PFSK-1 (cell line): ENCODE measurements around the gene DLG3.

ENCODE experiments used
- FOXP2 ChIP-seq: optimal IDR thresholded peaks from 2 replicates; pipeline ENCODE3; 2011; ENCODE audit warnings: borderline replicate concordance, control low read depth, inconsistent platforms; ENCODE audit not compliant: insufficient read depth; ENCODE audit errors: extremely low read length, extremely low read depth
- POLR2AphosphoS5 ChIP-seq: IDR thresholded peaks from 2 replicates; pipeline ENCODE4 v1.6.1; 2012; ENCODE audit warnings: low read depth, mild to moderate bottlenecking, control low read depth, low read length, moderate library complexity
- SIN3A ChIP-seq: IDR thresholded peaks from 2 replicates; pipeline ENCODE4 v1.6.1; 2012; ENCODE audit warnings: mild to moderate bottlenecking, low read length, moderate library complexity, borderline replicate concordance; ENCODE audit not compliant: insufficient read depth
- TAF1 ChIP-seq: IDR thresholded peaks from 2 replicates; pipeline ENCODE4 v1.6.1; 2012; ENCODE audit warnings: low read length, control low read depth, borderline replicate concordance; ENCODE audit not compliant: insufficient read depth
- TF ChIP-seq, protein P1 (sequence below), 2 experiments: IDR thresholded peaks; 2 replicates each; pipeline versions ENCODE4 v1.6.1 to v1.8.0; 2011 to 2012; ENCODE audit warnings: low read depth in 2 of 2, low read length in 2 of 2, control low read depth in 1 of 2, inconsistent platforms in 1 of 2, mild to moderate bottlenecking in 1 of 2, moderate library complexity in 1 of 2; ENCODE audit not compliant: insufficient read depth in 1 of 2

DLG3 gene

DNA sequence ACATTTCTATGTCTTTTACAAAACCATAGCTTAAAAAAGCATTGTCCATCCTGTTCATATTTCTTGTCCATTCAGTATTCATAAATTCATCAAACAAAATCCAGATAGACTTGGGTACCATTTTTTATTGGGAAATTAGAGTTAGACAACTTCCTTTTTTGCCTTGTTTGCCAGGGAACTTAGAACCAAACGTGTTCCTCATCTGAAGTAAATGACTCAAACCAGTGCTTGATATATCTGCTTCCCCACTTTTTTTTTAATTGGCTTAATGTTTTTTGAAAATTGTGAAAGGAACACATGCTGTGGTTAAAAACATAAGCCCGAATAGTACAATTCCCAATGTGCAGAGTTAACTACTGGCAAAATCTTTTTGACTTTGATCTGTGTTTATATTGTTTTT, 44.2 kb downstream of the DLG3 start:
- TF ChIP-seq TAF1 = no peak
- TF ChIP-seq SIN3A = no peak

DNA sequence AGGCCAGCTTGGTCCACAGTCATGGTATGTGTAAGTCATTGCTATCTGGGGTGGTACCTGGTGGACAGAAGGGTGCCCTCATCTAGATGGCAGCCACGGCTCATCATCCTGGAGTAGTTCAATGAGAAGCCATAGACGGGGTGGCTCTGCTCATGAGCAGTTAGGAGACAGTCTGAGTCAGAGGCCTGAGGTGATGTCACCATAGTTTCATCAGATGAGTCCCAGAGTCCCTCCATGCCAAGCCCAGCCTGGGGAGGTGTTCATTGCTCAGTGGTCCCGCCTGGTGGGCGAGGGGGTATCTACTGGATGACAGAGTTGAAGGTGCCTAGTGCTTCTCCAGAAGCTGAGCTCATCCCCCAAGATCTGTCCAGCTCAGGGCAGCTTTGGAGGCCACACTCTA, 49.8 kb downstream of the DLG3 start:
- no peak for TF ChIP-seq FOXP2
- TF ChIP-seq, protein P1, sequence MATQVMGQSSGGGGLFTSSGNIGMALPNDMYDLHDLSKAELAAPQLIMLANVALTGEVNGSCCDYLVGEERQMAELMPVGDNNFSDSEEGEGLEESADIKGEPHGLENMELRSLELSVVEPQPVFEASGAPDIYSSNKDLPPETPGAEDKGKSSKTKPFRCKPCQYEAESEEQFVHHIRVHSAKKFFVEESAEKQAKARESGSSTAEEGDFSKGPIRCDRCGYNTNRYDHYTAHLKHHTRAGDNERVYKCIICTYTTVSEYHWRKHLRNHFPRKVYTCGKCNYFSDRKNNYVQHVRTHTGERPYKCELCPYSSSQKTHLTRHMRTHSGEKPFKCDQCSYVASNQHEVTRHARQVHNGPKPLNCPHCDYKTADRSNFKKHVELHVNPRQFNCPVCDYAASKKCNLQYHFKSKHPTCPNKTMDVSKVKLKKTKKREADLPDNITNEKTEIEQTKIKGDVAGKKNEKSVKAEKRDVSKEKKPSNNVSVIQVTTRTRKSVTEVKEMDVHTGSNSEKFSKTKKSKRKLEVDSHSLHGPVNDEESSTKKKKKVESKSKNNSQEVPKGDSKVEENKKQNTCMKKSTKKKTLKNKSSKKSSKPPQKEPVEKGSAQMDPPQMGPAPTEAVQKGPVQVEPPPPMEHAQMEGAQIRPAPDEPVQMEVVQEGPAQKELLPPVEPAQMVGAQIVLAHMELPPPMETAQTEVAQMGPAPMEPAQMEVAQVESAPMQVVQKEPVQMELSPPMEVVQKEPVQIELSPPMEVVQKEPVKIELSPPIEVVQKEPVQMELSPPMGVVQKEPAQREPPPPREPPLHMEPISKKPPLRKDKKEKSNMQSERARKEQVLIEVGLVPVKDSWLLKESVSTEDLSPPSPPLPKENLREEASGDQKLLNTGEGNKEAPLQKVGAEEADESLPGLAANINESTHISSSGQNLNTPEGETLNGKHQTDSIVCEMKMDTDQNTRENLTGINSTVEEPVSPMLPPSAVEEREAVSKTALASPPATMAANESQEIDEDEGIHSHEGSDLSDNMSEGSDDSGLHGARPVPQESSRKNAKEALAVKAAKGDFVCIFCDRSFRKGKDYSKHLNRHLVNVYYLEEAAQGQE (IDR thresholded peaks at IDR 0.05; ENCODE audit: insufficient read depth in 1 of 2, low read depth in 2 of 2, low read length in 2 of 2) = no peak
- TF ChIP-seq SIN3A = no peak
- TF ChIP-seq TAF1 = no peak
- no peak for TF ChIP-seq POLR2AphosphoS5

- TF ChIP-seq POLR2AphosphoS5 (no peak), SIN3A (no peak), TAF1 (no peak), FOXP2 (no peak)
- TF ChIP-seq, protein P1 (IDR thresholded peaks at IDR 0.05; ENCODE audit: insufficient read depth in 1 of 2, low read depth in 2 of 2, low read length in 2 of 2) = no peak
These were observed 51.9 kb downstream of the DLG3 start for GRCh38 chrX:70496491-70496890.

DNA sequence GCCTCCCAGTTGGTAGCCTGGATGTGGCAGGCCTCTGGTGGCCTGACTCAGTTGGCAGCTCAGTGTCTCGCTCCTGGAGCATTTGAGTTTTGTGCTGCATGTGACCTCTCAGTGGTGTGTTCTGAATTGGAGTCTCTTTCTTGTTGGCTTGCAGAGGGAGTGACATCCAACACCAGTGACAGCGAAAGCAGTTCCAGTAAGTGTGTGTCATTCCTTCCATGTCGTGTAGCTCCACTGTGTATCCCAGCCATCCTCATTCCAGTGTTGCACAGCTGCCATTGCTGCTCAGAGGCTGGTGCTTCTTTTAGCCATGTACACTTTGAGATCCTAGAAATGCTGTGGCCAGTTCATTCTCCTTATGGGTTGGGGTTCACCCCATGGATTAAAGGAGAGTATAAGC, 52.4 kb downstream of the DLG3 start:
- TF ChIP-seq, protein P1 (IDR thresholded peaks at IDR 0.05; ENCODE audit: insufficient read depth in 1 of 2, low read depth in 2 of 2, low read length in 2 of 2) = no peak
- TF ChIP-seq SIN3A = no peak
- TF ChIP-seq POLR2AphosphoS5 = no peak
- TF ChIP-seq FOXP2 = no peak
- TF ChIP-seq TAF1 = no peak

DNA sequence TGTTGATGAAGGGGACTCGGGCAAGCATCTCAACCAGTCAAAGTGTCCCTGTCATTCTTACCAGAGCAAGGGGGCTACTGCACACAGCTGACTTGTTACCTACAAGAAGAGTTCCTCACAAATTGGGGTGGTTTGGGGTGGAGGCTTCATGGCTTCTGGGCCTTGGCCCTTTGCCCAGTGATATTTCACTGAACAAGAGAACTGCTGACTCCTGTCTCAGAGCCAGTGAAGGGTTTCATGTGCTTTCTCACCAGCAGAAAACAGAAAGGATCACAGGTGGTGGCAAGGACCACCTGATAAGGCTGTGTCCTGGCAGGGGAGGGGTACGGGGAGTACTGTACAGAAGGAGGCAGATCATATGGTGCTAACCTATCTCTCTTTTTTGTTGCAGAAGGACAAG, 53.5 kb downstream of the DLG3 start:
- TF ChIP-seq TAF1 = no peak
- TF ChIP-seq, protein P1 (IDR thresholded peaks at IDR 0.05; ENCODE audit: insufficient read depth in 1 of 2, low read depth in 2 of 2, low read length in 2 of 2) = no peak
- TF ChIP-seq FOXP2 = no peak
- TF ChIP-seq POLR2AphosphoS5 = no peak
- no peak for TF ChIP-seq SIN3A
